K562 (cell line): ENCODE measurements around the gene HPGDS. TPM values are rescaled to one million over a fixed set of nuclear protein-coding genes. Genes with fewer than 3 reads are reported as not detected.
A peak's percentile ranks its signal among the peaks of the same experiment; 100 is the strongest.

Experiments
- BHLHE40 ChIP-seq: IDR thresholded peaks from 2 replicates; pipeline ENCODE4 v1.6.1; 2011; ENCODE audit warnings: low read length, improper control_type of control experiment
- CAMTA2 ChIP-seq: fragments of 250-450 bp; sonication (Bioruptor Pico); conservative IDR thresholded peaks from 2 replicates; pipeline ENCODE4 v1.5.1; 2022
- ELF2 ChIP-seq: fragments of 250-450 bp; sonication (Bioruptor Pico); IDR thresholded peaks from 2 replicates; pipeline ENCODE4 v1.5.0; 2021; ENCODE audit warnings: mild to moderate bottlenecking
- PML ChIP-seq: IDR thresholded peaks from 2 replicates; pipeline ENCODE4 v1.6.1; 2012; ENCODE audit warnings: low read length, inconsistent platforms
- RAD21 ChIP-seq, 2 experiments: fragments of 250-450 bp in 1 of 2; fragments of 450-650 bp in 1 of 2; sonication (Bioruptor Pico) in 1 of 2; formaldehyde crosslinking in 1 of 2; IDR thresholded peaks in 1 of 2; conservative IDR thresholded peaks in 1 of 2; 2 replicates each; pipeline versions ENCODE4 v1.4.0 to v1.8.0; 2020 to 2022; ENCODE audit warnings: mild to moderate bottlenecking in 2 of 2, moderate library complexity in 1 of 2
- RBM25 ChIP-seq: fragments of 200-400 bp; formaldehyde crosslinking; IDR thresholded peaks from 2 replicates; pipeline ENCODE4 v1.6.1; 2018; ENCODE audit warnings: low read length, low read depth, moderate library complexity; ENCODE audit not compliant: severe bottlenecking
- RFX7 ChIP-seq: fragments of 250-450 bp; sonication (Bioruptor Pico); IDR thresholded peaks from 2 replicates; pipeline ENCODE4 v1.5.1; 2021; ENCODE audit warnings: mild to moderate bottlenecking
- SMC3 ChIP-seq: conservative IDR thresholded peaks from 2 replicates; pipeline ENCODE4 v1.6.1; 2011; ENCODE audit warnings: low read depth, low read length, improper control_type of control experiment; ENCODE audit not compliant: insufficient read depth
- TFAM ChIP-seq: fragments of 250-450 bp; sonication (Bioruptor Pico); conservative IDR thresholded peaks from 2 replicates; pipeline ENCODE4 v1.5.0; 2021; ENCODE audit warnings: mild to moderate bottlenecking, moderate library complexity
- ZNF121 ChIP-seq: sonication (generic); formaldehyde crosslinking; conservative IDR thresholded peaks from 2 replicates; pipeline ENCODE4 v1.8.0; 2022; ENCODE audit warnings: missing genetic modification reagents
- ZNF253 ChIP-seq: fragments of 250-450 bp; sonication (Bioruptor Pico); conservative IDR thresholded peaks from 2 replicates; pipeline ENCODE4 v1.6.1; 2021; ENCODE audit warnings: mild to moderate bottlenecking
- ZNF354B ChIP-seq: fragments of 250-450 bp; sonication (Bioruptor Pico); IDR thresholded peaks from 2 replicates; pipeline ENCODE4 v1.4.0; 2020
- polyA plus RNA-seq, 8 experiments: library from polyadenylated mRNA; depleted of rRNA in 4 of 8; stranded (reverse) in 5 of 8; unstranded in 3 of 8; fragments of >200 nt; fragmentation: Nextera tagmentation in 2 of 8; fragmentation: Illumina TruSeq in 1 of 8; extraction: Ambion mirVana in 2 of 8; extraction: Trizol in 1 of 8; gene quantifications; 2 replicates each; pipeline versions ENCODE4 v1.2.1 to v1.2.3, GENCODE V29; 2011 to 2014; ENCODE audit warnings: inconsistent platforms in 1 of 8, missing spikeins in 1 of 8
- total RNA-seq, 7 experiments: library from RNA; depleted of rRNA in 6 of 7; stranded (reverse); fragments of >200 nt in 6 of 7; fragmentation: Illumina TruSeq in 2 of 7; extraction: Trizol in 2 of 7; gene quantifications; 2 replicates each; pipeline versions ENCODE4 v1.2.1 to v1.2.3, GENCODE V29; 2011 to 2021; ENCODE audit warnings: low replicate concordance in 1 of 7
- TF ChIP-seq, protein P1 (sequence below): fragments of 450-650 bp; formaldehyde crosslinking; IDR thresholded peaks from 2 replicates; pipeline ENCODE4 v1.4.0; 2020; ENCODE audit warnings: mild to moderate bottlenecking, moderate library complexity

Gene HPGDS
- total and polyA plus RNA-seq, 9 of the 15 experiments (the other 6 are each of a cell fraction or from before 2014, with no cell fraction given): 0.07 to 0.36 (median 0.14) TPM; not detected in 4

DNA sequence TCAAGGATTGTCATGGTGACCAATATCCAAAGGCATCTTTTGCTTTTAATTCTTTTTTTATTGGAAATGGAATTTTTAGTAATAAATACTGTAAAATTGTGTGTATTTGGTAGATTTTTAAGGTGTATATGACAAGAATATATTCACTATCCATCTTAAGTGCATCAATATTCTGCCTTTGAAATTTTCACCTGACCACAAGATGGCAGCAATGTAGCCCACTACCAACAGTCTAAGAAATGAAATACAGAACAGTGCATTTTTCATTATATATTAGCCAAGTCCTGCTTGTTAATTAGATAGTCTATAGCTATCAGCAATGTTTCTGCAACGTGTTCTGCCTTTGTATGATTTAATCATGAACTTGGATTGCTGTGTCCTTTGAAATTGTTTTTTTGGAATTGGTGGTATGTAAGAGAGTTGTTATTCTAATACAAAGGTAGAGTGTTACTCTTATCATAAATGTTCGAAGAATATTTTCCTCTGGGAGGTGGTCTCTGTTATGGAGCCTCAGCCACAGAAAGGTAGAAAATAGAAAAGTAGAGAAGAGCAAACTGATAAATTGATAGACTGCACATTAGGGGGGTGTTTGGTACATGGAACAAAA is 38.2 kb downstream of the HPGDS start (continued):
- no peak for TF ChIP-seq RBM25
- TF ChIP-seq, protein P1, sequence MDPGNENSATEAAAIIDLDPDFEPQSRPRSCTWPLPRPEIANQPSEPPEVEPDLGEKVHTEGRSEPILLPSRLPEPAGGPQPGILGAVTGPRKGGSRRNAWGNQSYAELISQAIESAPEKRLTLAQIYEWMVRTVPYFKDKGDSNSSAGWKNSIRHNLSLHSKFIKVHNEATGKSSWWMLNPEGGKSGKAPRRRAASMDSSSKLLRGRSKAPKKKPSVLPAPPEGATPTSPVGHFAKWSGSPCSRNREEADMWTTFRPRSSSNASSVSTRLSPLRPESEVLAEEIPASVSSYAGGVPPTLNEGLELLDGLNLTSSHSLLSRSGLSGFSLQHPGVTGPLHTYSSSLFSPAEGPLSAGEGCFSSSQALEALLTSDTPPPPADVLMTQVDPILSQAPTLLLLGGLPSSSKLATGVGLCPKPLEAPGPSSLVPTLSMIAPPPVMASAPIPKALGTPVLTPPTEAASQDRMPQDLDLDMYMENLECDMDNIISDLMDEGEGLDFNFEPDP (CRISPR knock-in tag): no peak
- peak; percentile 65 to 79 for TF ChIP-seq RAD21 (CRISPR knock-in tag; conservative IDR thresholded peaks at IDR 0.05 in 1 of 2, IDR thresholded peaks at IDR 0.05 in 1 of 2)
- no peak for TF ChIP-seq TFAM (CRISPR knock-in tag)
- no peak for TF ChIP-seq ZNF253
- TF ChIP-seq CAMTA2 (CRISPR knock-in tag): no peak
- TF ChIP-seq RFX7 (CRISPR knock-in tag): no peak
- TF ChIP-seq ZNF121: no peak
- TF ChIP-seq BHLHE40: no peak
- peak; percentile 61 for TF ChIP-seq SMC3
- no peak for TF ChIP-seq ZNF354B (CRISPR knock-in tag)
- no peak for TF ChIP-seq ELF2 (CRISPR knock-in tag)
- TF ChIP-seq PML: no peak
